Stomach (tissue), 19 donors: ENCODE results near the gene UBE2Q2. TPM values are rescaled to one million over a fixed set of nuclear protein-coding genes. Genes with fewer than 3 reads are reported as not detected.
"Not testable (repeated sequence)": the region's sequence is repeated elsewhere in the genome, so short reads cannot be mapped to it uniquely, and the experiment has no call there.

Experiments used
- DNase-seq, 2 donors: peaks; one replicate each; pipeline versions ENCODE4 v3.0.0 to v3.0.0-alpha.2; 2013 to 2019
- H3K27ac ChIP-seq, 5 donors: fragments of 200-600 bp in 4 of 5; sonication (generic) in 4 of 5; one replicate each; pipeline ENCODE4 v1.5.1; 2013 to 2019; ENCODE audit warnings: mild to moderate bottlenecking in 1 of 5, moderate library complexity in 1 of 5
- H3K27me3 ChIP-seq, 3 donors: fragments of 200-600 bp; sonication (generic); one replicate each; pipeline ENCODE4 v1.5.1; 2017 to 2019; ENCODE audit warnings: mixed run types in 1 of 3
- H3K36me3 ChIP-seq, 4 donors: fragments of 200-600 bp; sonication (generic); 1 replicate in 3 of 4; 2 replicates in 1 of 4; pipeline ENCODE4 v1.5.1; 2016 to 2019
- H3K4me1 ChIP-seq, 4 donors: fragments of 200-600 bp; sonication (generic); one replicate each; pipeline ENCODE4 v1.5.1; 2016 to 2019
- H3K4me3 ChIP-seq, 4 donors: fragments of 200-600 bp; sonication (generic) in 3 of 4; one replicate each; pipeline ENCODE4 v1.5.1; 2016 to 2019; ENCODE audit warnings: mild to moderate bottlenecking in 1 of 4
- H3K9me3 ChIP-seq, 4 donors: fragments of 200-600 bp; sonication (generic); one replicate each; pipeline ENCODE4 v1.5.1; 2016 to 2019
- EP300 ChIP-seq: sonication (generic); formaldehyde crosslinking; IDR thresholded peaks from one replicate; pipeline ENCODE4 v1.6.1; 2017; ENCODE audit warnings: antibody characterized with exemption
- POLR2A ChIP-seq, 4 donors: fragments of 450-650 bp; IDR thresholded peaks; one replicate each; pipeline ENCODE4 v1.6.1; 2016; ENCODE audit warnings: antibody characterized with exemption in 4 of 4, control low read depth in 2 of 4, mild to moderate bottlenecking in 1 of 4, moderate library complexity in 1 of 4
- POLR2AphosphoS5 ChIP-seq, 3 donors: sonication (generic); formaldehyde crosslinking; IDR thresholded peaks; one replicate each; pipeline ENCODE4 v1.6.1; 2016; ENCODE audit warnings: antibody characterized with exemption in 3 of 3
- WGBS, 5 donors: extraction: QIAGEN DNeasy Blood & Tissue Kit in 3 of 5; methylation state at CpG; one replicate each; pipeline versions ENCODE4 v1.1.5 to v1.1.7; 2013 to 2018; 5-methylcytosine and 5-hydroxymethylcytosine counted together
- intact Hi-C: fragments of 100-400 bp; cut with DNase I; formaldehyde crosslinking; loops from one replicate; pipeline ENCODE4 v1.15.1; 2023; ENCODE audit warnings: low total_unique reads
- long read RNA-seq, 10 donors: transcript quantifications; one replicate each; lab custom pipeline, GENCODE V29; 2026
- polyA plus RNA-seq, 3 donors: library from polyadenylated mRNA; stranded (reverse); fragments of 200-250 nt; gene quantifications; one replicate each; pipeline ENCODE4 v1.2.3, GENCODE V29; 2013
- total RNA-seq, 5 donors: library from RNA; depleted of rRNA; stranded (reverse); fragments of >200 nt; gene quantifications; one replicate each; pipeline versions ENCODE4 v1.1.0 to v1.2.3, GENCODE V29; 2014 to 2016
- TF ChIP-seq, protein P1 (sequence below), 7 experiments: fragments of 450-650 bp in 4 of 7; fragments of 200-600 bp in 3 of 7; sonication (generic) in 3 of 7; IDR thresholded peaks; one replicate each; pipeline ENCODE4 v1.5.1; 2016 to 2019; ENCODE audit warnings: antibody characterized with exemption in 7 of 7, control low read depth in 2 of 7, mild to moderate bottlenecking in 1 of 7
- donor health status: healthy with polysubstance abuse.
- donor health status: Bipolar disorder and iron deficiency.
- donor health status: healthy.

Gene UBE2Q2
- total RNA-seq (10 to 100 TPM in 4 of 5 donors, 1 to 10 TPM in 1; 9.0 to 52.0 (median 29.2) TPM), polyA plus RNA-seq (10 to 100 TPM; 18.0 to 39.0 (median 38.3) TPM)
- long read RNA-seq, donor 1, partial matches to known transcripts = 0 of 1 reads
- long read RNA-seq, donor 1, other reads (novel, unspliced or antisense) = 0 of 1 reads
- long read RNA-seq, donor 2, transcript UBE2Q2-201 (13 exons, 3,130 nt) = major isoform, 5 of 5 reads
- long read RNA-seq, donor 2, partial matches to known transcripts = 0 of 5 reads
- long read RNA-seq, donor 2, other reads (novel, unspliced or antisense) = 0 of 5 reads
- long read RNA-seq, donor 3, partial matches to known transcripts = 0 of 2 reads
- long read RNA-seq, donor 3, other reads (novel, unspliced or antisense) = 0 of 2 reads
- long read RNA-seq, donor 4, partial matches to known transcripts = 0 of 1 reads
- long read RNA-seq, donor 4, other reads (novel, unspliced or antisense) = 0 of 1 reads
- long read RNA-seq, donor 5, partial matches to known transcripts = 11 of 16 reads
- long read RNA-seq, donor 5, other reads (novel, unspliced or antisense) = 0 of 16 reads
- long read RNA-seq, donor 6, partial matches to known transcripts = 5 of 9 reads
- long read RNA-seq, donor 6, other reads (novel, unspliced or antisense) = 0 of 9 reads
- long read RNA-seq, donor 7, transcript UBE2Q2-201 (13 exons, 3,130 nt) = major isoform, 6 of 7 reads
- long read RNA-seq, donor 7, partial matches to known transcripts = 0 of 7 reads
- long read RNA-seq, donor 7, other reads (novel, unspliced or antisense) = 0 of 7 reads
- long read RNA-seq, donor 8, partial matches to known transcripts = 0 of 5 reads
- long read RNA-seq, donor 8, other reads (novel, unspliced or antisense) = 0 of 5 reads
- long read RNA-seq, donor 9 = 0 reads
- long read RNA-seq, donor 10, partial matches to known transcripts = 0 of 1 reads
- long read RNA-seq, donor 10, other reads (novel, unspliced or antisense) = 0 of 1 reads

DNA sequence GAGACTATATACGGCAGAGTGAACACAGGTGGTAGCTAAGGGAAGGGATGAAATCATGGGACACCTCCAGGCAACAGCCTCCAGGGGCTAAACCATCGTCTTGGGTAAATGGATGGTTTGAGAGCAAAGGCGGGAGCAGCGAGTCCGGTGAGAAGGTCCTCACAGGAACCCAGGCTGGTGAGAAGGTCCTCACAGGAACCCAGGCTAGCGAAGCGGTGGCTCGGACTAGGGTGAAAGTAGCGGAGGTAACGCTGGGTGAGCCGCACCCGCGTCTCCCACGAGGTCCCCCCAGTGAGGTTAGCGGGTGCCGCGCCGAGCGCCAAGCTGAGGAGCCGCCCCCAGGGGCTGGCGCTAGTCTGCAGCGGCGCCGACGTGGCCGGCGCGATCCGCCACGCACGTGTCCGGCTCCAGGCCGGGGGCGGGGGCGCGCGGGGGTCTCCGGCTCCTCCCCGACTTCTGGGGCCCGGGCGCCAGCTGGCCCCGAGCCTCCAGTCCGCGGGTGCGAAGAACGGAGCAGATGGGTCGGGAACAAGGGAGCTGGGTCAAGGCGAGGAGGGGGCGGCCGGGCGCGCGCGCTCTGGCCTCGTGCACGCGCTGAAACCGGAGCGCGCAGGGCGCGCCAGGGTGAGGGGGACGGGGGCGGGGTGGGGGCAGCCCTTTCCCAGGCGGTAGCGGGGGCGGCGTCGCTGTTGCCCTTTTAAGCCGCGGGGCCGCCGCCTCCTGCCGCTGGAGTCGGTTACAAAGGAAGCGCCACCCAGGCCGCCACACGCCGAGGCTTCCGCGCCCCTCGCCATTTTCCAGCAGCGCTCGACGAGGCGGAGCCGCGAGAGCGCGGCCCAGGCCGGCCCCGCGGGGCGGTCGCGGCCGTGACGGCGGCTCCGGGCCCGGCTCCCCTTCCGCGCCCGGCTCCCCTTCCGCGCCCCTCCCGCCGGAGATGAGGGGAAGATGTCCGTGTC is at the start of gene UBE2Q2:
TSS of gene UBE2Q2 (plus strand) at position 726 of the 956 bp plus-strand sequence. CDS start at position 946, 220 bp downstream.
- H3K4me3 ChIP-seq = peak within 1 kb of the TSS; percentile 92 to 97 (median 94)
- WGBS, 5 donors = 0 to 2% (median 1%) methylated on average over 10 to 109 of the region's 109 CpGs
- H3K9me3 ChIP-seq = no peaks in the 10 kb centered on the region
- intact Hi-C loops = no loop called here
- DNase-seq = peak; percentile 63 to 90
- H3K27ac ChIP-seq = peak within 1 kb of the TSS; percentile 92 to 96 (median 93)
- no peaks in the 10 kb centered on the region for H3K36me3 ChIP-seq
- H3K27me3 ChIP-seq = no peaks in the 10 kb centered on the region
- peak in 1 of 3 donors; percentile 2 for TF ChIP-seq POLR2AphosphoS5 (IDR thresholded peaks at IDR 0.05)
- no peak for TF ChIP-seq EP300
- H3K4me1 ChIP-seq = peaks cover 18 to 57% (median 45%) of the 10 kb centered on the region in 4 donors

DNA sequence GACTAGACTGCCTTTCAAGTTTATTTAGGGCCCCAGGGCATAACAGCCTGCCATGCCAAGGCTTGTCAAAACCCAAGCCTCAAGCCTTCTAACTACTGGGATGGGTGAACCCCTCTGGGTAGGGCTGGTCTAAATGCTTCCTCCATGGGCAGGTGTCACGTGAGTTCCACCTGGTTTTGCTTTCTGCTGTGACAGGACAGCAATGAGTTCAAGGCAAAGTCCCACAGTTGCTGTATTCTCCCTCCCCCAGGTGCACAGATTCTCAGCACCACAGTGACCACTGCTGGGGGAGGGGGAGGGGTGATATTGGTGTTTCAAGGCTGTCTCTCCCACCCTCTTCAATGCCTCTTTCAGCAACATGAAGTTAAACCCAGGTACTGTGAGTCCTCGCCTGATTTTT is 46.9 kb upstream of the UBE2Q2 start:
- intact Hi-C loops = no loop called here
- WGBS, 5 donors = 83 to 91% (median 88%) methylated on average over 2 of the region's 2 CpGs

DNA sequence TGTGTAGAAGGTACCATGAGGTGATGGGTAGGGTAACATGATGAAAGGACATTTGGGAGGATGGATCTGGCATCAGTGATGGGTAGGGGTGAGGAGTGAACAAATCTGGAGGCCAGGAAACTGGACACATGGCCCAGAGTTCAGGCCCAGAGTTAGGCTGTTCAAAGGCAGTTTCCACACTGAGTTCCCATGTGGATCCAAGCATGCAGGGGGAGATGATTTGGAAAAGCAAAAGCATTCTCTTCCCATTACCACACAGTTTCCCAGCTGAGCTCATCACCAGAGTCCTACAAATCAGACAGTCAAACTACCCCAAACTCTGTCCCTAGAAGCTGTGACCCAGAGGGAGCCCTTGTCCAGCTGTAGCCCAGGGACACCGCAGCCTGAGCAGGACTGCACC is 46.1 kb upstream of the UBE2Q2 start:
- H3K27me3 ChIP-seq = peaks cover 0 to 36% (median 3%) of the 10 kb centered on the region in 3 donors
- H3K27ac ChIP-seq, H3K9me3 ChIP-seq, H3K4me1 ChIP-seq, DNase-seq, H3K36me3 ChIP-seq, H3K4me3 ChIP-seq, intact Hi-C loops: not testable (repeated sequence)
- 88 to 100% (median 95%) methylated on average over 1 of the region's 1 CpG for WGBS, 5 donors

More for the DNA sequence above, 46.9 kb upstream of the UBE2Q2 start:
- no peaks in the 10 kb centered on the region for H3K9me3 ChIP-seq
- no peaks in the 10 kb centered on the region for H3K4me1 ChIP-seq
- TF ChIP-seq POLR2A (IDR thresholded peaks at IDR 0.05) (no peak), POLR2AphosphoS5 (IDR thresholded peaks at IDR 0.05) (no peak)
- TF ChIP-seq, protein P1, sequence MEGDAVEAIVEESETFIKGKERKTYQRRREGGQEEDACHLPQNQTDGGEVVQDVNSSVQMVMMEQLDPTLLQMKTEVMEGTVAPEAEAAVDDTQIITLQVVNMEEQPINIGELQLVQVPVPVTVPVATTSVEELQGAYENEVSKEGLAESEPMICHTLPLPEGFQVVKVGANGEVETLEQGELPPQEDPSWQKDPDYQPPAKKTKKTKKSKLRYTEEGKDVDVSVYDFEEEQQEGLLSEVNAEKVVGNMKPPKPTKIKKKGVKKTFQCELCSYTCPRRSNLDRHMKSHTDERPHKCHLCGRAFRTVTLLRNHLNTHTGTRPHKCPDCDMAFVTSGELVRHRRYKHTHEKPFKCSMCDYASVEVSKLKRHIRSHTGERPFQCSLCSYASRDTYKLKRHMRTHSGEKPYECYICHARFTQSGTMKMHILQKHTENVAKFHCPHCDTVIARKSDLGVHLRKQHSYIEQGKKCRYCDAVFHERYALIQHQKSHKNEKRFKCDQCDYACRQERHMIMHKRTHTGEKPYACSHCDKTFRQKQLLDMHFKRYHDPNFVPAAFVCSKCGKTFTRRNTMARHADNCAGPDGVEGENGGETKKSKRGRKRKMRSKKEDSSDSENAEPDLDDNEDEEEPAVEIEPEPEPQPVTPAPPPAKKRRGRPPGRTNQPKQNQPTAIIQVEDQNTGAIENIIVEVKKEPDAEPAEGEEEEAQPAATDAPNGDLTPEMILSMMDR (IDR thresholded peaks at IDR 0.05) = no peak
- no peaks in the 10 kb centered on the region for H3K36me3 ChIP-seq
- H3K27me3 ChIP-seq = peaks cover 0 to 36% (median 3%) of the 10 kb centered on the region in 3 donors
- H3K27ac ChIP-seq = no peak overlapping the region
- no peak overlapping the region for H3K4me3 ChIP-seq
- DNase-seq = no peak

DNA sequence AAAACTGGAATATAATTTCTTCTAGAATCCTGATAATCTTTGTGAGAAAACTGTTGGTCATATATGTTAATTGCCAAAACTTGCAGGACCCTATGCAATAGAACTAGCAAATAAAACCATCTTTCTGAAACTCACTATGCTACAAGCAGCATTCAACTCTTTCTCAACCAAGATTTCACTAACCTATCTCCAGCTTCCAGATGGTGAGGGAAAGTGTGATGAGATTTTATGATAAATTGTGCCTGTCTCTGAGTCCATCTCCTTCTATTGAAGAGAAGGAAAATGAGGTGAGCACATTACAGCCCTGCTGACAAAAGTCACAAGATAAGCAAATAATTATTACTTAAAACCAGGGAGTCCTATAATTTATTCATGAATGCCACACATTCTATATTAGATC is 44.1 kb upstream of the UBE2Q2 start:
- Histone ChIP-seq H3K4me1 (peaks cover 0 to 9% (median 8%) of the 10 kb centered on the region in 4 donors), H3K27me3 (peaks cover 0 to 48% (median 3%) of the 10 kb centered on the region in 3 donors), H3K4me3 (no peak overlapping the region), H3K27ac (no peak overlapping the region), H3K36me3 (no peaks in the 10 kb centered on the region), H3K9me3 (no peaks in the 10 kb centered on the region)
- TF ChIP-seq POLR2A (IDR thresholded peaks at IDR 0.05) (no peak), POLR2AphosphoS5 (IDR thresholded peaks at IDR 0.05) (no peak), EP300 (no peak)
- TF ChIP-seq, protein P1 (IDR thresholded peaks at IDR 0.05) = no peak
- intact Hi-C loops = no loop called here
- DNase-seq = no peak

DNA sequence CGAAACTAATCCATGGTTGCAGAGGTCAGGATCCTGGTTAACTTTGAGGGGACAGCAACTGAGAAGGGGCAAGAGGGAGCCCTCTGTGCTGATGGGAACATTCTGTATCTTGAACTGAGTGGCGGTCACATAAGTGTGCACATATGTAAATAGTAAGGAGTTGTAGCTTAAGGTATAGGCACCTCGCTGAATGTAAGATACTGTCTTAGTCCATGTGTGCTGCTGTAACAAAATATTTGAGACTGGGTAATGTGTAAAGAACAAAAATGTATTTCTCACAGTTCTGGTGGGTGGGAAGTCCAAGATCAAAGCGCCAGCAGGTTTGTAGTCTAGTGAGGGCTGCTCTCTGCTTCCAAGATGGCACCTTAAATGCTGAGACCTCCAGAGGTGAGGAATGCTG is 42.8 kb upstream of the UBE2Q2 start:
- DNase-seq, H3K27ac ChIP-seq, H3K9me3 ChIP-seq, H3K4me3 ChIP-seq, H3K36me3 ChIP-seq, H3K4me1 ChIP-seq: not testable (repeated sequence)
- intact Hi-C loops = loop anchor here (10.0 kb wide), 2 partner anchors 66 to 116 kb away; no protein-coding TSS in a partner anchor
- 85 to 90% (median 87%) methylated on average over 4 of the region's 4 CpGs for WGBS, 5 donors
- peaks cover 0 to 51% (median 3%) of the 10 kb centered on the region in 3 donors for H3K27me3 ChIP-seq
